HG02870 (cell line): ENCODE results near the gene ALPG.
"Not testable (repeated sequence)": the region's sequence is repeated elsewhere in the genome, so short reads cannot be mapped to it uniquely, and the experiment has no call there.

Experiments used
- ATAC-seq: cut with Tn5 transposase; IDR thresholded peaks from one replicate; pipeline ENCODE4 v1.9.1; 2021; ENCODE audit warnings: mild to moderate bottlenecking, moderate library complexity; ENCODE audit not compliant: unreplicated experiment

The ALPG gene

DNA sequence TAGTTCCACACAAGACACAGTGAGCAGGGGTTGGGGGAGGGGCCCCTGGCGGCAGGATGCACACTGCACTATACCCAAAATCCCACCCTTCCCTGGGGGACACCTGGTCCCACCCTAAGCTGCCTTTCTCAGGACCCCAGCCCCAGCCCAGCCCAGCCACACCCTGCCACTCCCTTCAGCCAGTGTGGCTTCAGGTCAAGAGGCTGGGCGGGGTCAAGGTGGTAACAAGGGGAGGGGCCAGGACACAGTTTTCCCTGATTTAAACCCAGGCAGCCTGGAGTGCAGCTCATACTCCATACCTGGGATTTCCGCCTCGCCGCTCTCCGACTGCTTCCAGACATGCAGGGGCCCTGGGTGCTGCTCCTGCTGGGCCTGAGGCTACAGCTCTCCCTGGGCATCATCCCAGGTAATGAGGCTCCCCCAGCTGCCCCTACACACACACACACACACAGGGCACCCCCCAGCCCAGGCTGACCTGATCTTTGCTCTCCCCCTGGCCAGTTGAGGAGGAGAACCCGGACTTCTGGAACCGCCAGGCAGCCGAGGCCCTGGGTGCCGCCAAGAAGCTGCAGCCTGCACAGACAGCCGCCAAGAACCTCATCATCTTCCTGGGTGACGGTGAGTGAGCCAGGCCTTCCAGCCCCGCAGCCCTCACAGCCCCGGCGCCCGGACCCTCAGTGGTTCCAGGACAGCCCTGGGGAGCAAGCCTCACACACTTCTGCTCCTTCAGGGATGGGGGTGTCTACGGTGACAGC is at the start of gene ALPG:
Gene ALPG (plus strand): TSS at position 289 of the 755 bp plus-strand sequence. CDS start 51 bp downstream, at position 340.
- no peak for ATAC-seq

DNA sequence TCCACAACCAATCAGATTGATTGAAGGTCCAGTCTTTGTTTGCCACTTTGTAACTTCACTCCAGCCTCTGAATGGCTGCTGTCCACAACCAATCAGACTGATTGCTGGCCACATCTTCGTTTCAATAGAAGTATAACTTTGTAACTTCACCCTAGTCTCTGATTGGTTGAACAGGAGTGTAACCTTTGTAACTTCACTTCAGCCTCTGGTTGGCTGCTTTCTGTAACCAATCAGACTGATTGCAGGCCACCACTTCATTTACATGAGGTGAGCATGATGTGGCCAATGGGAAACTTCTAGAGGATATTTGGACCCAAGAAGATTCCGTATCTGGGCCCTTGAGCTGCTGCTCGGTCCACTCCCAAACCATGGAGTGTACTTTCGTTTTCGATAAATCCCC is 45.0 kb upstream of the ALPG start:
- no peak for ATAC-seq

DNA sequence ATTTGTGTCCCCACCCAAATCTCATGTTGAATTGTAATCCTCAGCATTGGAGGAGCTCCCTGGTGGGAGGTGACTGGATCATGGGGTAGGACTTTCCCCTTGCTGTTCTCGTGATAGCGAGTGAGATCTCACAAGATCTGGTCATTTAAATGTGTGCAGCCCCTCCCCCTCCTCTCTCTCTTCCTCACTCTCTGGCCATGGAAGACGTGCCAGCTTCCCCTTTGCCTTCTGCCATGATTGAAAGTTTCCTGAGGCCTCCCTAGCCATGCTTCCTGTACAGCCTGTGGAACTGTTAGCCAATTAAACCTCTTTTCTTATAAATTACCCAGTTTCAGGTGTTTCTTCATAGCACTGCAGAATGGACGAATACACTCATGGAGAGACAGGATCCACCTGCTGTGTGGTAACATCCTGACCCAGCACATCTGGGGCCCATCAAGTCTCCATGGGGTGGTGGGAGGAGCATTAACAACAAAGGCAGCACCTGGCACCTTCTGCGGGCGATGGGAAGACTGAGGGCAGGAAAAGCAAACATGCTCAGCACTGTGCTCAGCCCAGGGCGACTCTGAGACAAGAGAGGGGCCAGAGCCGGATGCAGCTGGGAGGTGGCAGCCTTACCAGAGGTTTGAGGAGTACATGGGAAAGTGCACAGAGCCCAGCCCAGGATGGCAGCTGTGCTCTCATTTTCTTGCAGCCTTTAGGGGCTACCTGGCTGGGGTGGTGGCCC is 44.3 kb upstream of the ALPG start:
- ATAC-seq = no peak

DNA sequence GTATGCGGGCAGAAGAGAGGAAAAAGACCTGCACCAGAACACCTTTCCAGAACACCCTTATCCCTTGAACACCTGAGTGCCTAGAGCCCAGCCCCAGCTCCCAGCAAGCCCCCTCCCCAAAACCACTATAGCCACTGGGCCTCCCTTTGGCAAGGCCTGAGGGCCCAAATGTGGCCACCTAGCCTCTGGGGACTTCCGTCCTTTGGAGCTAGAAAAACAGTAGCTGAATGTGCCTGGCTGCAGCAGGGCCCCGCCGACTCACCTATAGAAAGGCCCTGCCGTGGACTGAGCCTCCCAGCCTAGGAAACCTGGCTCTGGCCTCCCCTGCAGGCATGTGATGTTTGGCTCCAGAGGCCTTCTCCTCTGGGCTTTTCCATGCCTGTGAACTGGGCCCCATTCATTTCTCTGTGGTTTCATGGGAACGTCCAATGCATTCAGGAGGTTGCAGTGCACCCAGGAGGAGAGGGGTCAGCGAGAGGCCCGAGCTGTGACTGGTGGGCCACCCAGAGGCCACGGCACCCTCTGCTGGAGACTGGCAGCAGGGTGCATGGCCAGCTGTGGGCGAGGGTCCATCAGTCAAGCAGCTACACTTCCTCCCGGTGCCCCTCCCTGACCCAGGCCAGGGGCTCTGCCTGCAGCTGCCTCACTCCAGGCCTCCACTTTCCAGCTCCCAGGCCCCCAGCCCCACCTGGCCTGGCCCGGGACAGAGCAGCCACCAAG is 43.4 kb upstream of the ALPG start:
- not testable (repeated sequence) for ATAC-seq

DNA sequence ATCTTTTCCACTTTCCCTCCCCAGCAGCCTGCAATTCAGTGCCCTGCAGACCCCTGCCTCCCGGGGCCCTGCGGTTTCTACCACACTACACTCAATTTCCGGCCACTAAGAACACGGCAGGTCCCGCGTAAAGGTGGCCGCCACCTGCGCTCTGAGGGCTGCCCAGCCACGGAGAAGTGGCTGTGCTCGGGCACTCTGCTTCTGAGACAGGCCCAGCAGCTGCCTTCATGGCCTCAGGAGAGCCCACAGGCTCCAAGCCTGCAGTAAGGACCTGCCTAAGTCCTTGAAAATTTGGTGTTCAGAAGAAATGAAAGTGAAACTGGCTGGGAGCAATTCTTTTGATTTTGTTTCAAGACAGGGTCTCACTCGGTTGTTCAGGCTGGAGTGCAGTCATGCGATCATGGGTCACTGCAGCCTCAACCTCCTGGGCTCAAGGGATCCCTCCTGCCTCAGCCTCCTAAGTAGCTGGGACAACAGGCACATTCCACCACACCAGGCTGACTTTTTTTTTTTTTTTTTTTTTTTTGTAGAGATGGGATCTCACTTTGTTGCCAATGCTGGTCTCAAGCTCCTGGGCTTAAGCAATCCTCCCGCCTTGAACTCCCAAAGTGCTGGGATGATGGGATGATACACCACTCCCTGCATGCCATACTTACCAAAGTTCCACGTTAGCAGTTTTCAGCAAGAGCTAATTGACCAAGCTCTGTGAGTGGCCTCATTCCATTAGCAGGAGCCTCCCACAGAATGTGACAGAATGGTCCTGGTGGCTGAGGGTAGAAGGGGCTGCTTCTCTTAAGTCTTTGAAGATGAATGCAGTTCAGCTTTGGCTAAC is 42.6 kb upstream of the ALPG start:
- ATAC-seq = no peak

DNA sequence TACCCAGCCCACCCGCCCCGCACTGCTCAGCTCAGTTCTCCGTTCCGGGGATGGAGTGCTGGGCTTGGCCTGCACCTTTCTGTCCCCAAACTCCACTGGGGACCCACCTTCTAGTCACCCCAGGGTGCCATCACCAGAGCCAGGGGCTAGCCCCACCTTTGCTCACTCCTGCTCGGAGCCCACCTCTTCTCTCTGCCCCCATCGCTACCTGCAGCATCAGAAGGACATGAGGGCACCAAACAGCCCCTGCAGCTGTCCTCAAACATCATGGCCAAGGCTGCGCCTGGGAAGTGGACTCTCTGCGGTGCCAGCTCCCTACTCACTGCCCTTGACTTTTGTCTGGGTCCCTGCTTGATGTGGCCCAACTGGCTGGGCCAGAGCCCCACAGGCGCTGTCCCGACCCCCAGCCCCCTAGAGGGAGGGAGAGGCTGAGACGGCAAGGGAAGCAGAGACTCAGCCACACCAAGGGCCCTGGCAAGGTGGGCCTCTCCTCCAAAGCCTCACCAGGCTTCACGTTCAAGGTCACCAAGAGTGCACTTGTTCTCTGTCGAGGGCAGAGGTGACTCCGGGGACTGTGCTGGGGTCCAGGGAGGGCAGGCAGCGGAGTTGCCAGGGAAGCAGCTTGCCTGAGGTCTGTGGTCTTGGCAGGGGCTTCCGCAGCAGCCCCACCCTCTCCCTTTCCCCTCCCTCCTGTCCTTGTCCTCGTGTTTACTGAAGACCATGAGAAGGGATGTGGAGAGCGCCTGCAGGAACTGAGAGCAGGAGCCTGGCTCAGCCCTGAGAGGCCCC is 41.6 kb upstream of the ALPG start:
- not testable (repeated sequence) for ATAC-seq

DNA sequence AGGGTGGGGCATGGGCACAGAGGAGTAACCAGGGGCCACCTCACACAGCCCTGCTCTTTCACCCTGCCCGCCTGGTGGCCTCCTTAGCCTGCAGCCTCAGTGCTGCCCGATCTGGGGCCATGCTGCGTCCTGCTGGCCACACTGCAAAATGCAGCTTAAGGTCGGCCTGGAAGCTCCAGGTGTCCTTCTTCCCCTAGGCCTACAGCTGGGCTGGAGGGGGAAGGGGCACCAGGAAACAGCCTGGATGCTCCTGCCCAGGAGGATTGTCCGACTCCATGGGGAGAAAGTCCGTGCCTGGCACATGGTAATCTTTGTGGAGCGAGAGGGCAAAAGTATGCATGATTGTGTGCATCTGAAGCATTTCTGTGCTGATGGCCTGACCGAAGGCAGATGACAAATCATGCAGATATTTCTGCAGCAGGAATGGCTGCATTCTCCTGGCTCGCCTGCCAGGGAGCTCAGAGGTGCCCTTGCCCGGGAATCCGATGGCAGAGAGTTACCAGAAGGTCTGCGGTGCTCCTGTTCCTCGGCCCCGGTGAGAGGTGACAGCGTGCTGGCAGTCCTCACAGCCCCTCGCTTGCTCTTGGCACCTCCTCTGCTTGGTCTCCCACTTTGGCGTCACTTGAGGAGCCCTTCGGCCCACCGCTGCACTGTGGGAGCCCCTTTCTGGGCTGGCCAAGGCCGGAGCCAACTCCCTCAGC is 40.9 kb upstream of the ALPG start:
- ATAC-seq = no peak

DNA sequence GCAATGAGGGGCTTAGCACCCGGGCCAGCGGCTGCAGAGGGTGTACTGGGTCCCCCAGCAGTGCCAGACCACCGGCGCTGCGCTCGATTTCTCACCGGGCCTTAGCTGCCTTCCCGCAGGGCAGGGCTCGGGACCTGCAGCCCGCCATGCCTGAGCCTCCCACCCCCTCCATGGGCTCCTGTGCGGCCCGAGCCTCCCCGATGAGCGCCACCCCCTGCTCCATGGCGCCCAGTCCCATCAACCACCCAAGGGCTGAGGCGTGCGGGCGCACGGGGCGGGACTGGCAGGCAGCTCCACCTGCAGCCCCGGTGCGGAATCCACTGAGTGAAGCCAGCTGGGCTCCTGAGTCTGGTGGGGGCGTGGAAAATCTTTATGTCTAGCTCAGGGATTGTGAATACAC is 40.2 kb upstream of the ALPG start:
- ATAC-seq = not testable (repeated sequence)

DNA sequence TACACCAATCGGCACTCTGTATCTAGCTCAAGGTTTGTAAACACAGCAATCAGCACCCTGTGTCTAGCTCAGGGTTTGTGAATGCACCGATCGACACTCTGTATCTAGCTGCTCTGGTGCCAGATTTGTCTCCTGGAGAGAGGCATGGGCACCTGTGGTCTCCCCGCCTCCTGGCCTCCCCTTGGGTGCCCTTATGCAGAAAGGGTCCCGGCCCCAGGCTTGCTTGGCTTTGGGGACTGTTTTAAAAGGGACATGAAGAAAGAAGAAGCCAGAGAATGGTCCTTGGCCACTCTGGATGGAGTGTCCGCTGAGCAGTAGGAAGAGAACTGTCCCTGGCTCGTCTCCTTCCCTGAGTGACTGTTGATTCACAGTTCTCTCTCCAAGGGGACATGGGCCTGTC is 39.6 kb upstream of the ALPG start:
- no peak for ATAC-seq

DNA sequence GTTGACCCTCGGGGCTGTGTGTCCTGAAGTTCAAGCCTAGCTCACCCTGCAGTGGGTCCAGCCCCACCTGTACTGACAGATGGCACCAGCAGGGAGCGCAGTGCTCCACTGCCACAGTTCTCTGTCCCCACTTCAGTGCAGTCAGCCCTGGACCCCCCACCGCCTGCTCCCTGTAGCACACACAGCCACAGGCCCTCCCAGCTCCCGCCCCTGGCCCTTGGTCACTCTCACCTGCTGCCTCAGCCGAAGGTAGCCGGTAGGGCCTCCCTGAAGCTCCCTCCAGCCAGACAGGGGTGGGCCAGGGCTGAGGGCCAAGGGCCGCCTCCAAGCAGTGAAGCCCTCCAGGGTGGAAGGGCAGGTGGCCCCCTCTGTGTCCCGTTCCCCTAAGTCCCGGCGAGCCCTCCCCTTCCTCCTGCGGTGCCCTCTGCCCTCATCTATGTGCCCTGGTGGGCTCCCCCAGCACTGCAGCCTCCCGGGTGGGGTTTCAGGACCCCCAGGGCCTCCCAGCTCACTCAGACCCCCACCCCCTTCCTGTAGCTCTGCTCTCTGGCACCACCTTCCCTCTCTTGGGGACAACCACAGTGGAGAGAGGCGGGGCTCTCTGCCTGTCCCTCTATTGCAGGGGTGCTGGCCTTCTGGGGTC is 38.9 kb upstream of the ALPG start:
- ATAC-seq = no peak

DNA sequence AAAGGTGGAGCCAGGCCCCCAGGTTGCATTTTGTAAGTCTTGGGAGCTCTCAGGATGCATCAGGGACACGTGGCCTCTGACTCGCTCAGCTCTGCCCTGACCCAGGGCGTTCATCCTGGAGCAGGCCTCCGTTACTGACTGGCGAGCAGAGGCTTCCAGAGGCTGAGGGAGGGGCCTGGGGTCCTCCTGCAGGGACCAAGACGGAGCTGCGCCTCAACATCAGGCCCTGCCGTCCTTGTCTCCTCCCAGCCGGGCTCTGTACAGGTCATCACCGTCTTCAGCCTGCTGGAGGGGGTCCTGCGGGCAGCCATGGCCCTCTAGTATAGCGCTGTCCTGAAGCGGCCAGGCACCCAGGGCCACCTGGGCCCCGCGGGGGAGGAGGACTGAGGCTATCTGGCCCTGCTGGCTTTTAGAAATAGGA is 38.3 kb upstream of the ALPG start:
- no peak for ATAC-seq

DNA sequence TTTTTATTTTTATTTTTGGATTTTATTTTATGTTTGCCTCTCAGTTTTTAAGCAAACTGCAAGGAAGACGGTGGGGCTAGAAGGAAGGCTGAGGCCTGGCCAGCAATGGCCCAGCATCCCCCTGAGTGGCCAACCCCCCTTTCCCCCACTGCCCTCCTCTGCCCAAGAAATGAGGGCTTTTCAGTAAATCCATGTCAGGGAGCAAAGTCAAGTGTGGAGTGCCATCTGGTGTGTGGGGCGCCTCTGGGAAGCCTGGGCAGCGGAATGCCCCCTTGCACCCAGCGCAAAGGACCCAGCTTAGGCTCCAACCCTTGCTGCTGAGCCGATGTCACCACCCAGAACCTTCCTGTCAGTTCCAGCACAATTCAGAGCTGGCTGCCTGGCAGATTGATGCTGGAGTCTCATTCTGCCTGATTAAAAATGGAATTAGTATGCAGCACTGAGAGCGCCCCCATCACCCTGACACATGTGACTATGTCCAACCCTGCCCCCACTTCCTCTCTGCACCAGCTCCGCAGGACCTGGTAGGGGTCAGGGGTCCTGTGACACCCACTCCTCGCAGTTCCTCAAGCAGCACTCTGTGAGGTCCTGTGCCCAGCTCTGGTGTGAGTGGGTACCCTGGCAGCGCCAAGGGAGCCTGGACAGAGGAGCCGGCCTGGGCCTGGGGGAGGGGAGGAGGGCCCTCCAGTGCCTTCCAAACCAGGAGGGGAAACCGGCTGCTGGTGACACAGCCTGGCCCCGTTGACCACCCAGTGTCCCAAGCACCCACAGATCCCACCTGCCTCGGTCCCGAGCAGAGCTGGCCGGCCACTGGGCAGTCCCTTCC is 37.3 kb upstream of the ALPG start:
- ATAC-seq = no peak

DNA sequence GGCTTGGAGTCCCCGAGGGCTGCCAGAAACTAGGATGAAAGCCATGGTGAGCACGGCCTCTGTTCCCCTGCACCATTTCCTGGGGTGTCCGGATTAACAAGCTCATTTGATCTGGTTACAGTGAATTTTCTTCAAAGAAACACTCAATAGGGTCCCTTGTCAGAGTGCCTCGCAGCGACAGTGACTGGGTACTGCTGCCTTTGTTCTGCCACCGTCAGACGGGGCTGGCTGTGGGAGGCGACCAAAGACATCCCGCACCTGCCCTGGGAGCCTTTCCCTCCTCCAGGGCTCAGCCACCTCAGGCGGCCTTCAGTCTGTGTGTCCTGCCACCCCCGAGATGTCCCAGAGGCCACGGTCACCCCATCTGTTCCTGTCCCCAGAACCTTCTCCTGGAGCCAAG is 36.6 kb upstream of the ALPG start:
- ATAC-seq = not testable (repeated sequence)

DNA sequence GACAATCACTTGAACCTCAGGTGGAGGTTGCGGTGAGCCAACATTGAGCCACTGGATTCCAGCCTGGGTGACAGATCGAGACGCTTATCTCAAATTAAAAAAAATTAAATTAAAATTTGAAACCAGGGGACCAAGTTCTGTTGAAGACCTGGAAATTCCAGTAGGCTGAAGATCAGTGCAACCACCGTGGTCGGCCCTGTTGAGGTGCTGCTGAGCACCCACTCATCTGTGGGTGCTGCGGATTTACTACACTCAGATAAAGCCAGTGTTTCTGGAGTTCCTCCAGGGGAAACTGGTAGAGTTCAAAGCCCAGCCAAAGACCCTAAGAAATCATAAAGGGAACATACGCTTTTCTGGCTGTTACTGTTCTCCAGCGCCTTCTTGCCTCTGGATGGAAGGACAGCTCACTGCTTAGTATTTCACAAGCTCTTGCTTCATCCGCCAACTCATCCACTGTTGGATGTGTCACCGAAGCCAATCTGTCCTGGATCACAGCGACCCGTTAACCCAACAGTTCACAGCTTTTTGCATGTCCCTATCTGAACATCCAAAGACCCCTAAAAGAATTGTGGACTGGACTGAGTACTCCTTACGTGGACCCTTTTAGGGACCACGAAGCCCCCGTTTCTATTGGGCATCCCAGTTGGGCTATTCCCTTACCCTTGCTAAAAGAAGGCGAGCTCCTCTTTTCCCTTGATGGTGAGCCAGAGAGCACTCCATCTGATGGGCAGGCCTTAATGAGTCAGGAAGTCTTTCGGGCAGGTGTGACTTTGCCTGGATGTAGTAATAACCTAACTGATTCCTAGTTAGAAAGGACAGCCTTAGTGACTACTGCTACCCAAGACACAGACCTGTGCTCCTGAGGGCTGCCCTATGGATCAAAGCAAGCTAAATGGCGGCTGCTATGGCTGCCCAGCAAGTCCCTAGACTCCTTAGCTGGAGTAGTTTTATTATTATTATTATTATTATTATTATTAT is 34.1 kb upstream of the ALPG start:
- ATAC-seq = no peak

DNA sequence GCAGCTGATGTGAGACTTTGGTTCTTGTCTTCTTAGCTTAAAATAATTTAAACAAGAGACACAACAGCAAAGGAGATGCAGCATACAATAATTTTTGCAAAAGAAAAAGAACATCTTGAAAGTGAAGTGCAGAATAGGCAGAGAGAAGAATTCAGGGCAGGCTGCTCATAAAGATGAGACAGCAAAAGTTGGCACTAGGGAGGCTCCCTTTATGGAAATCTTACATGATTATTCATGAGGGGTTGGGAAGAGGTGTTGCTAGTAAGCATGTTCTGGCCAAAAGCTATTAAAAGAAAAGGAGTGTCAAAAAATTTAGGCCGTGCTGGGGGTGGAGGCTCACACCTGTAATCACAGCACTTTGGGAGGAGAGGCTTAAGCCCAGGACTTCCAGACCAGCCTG is 32.3 kb upstream of the ALPG start:
- ATAC-seq = no peak

DNA sequence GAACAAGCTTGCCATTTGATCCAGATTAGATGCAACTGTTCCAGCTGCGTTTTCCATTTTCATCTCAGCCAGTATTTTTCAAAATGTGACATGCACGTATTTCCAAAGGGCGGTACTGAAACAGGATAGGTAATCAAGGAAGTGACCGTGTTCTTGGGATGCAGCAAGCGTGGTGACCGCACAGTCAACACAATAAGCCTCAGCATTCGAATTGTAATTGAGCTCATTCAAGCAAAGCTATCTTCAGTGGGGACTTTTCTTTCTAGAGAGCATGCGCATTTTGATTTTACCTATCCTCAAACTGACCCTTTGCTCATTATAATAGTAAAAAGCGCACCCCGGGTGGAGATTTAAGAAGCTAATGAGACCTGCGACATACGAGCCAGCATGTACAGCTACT is 31.5 kb upstream of the ALPG start:
- no peak for ATAC-seq

DNA sequence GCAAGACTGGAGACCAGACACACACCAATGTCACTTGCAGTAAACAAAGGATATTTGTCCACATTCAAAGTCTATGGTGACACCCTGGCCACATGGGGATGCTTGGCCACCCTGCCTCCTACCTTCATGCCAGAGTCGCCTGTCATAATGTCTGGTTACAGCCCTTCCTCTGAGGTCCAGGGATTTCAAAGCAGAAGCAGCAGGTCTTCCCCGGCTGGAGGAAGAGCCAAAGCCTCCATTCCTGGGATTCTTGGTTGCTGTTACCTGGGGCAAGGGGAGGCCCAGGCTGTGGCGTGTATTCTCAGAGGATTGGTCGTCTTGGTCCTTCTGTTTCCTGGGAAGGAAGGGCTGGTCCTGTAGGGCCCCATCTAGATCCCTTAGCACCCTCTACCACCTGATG is 30.4 kb upstream of the ALPG start:
- ATAC-seq = no peak
